Measurements from ENCODE around the gene KISS1R. TPM values are rescaled to one million over a fixed set of nuclear protein-coding genes. Genes with fewer than 3 reads are reported as not detected.

Gene KISS1R
- total and polyA plus RNA-seq, 2 of the 4 experiments (the other 2 are of a cell fraction) = not detected

DNA sequence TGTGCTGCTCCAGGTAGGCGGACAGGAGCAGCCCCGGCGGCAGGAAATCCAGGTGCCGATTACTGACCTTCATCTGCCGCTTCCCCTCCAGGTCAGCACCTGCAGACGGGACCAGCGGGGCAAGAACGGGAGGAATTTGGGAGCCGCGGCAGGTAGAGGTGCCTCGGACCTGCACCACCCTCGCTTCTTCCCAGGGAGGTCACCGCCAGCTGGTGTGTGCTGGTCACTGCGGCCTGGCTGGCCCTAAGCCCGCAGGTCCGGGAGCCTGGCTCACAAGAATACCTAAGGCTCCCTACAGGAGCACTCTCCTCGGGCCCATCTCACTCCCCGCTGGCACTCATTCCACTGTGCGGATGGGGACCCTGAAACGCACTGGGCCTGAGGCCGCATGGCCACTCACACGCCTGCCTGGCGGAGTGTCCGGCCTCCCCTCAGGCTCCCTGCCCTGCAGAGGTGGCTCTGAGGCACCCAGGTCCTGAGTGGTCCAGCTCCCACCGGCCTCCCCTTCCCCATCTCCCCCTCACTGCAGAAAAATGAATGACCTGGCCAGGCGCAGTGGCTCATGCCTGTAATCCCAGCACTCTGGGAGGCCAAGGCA, 19.6 kb upstream of the KISS1R start:
- H2BK20ac ChIP-seq (ENCODE audit: low read depth, low read length) = no peak overlapping the region
- no peak overlapping the region for H2AFZ ChIP-seq (replicated peaks; ENCODE audit: low read length, poor library complexity)
- no TSS peak for BruUV-seq (replicated peaks)
- no peak for DNase-seq
- no peak for ATAC-seq (ENCODE audit: low read depth)
- no peaks in the 10 kb centered on the region for H3K9me3 ChIP-seq (ENCODE audit: control insufficient read depth, insufficient read depth, low read length)
- no peak overlapping the region for H3K4me2 ChIP-seq (ENCODE audit: low read depth, low read length)
- no peak overlapping the region for H4K5ac ChIP-seq (ENCODE audit: low read depth, low read length)
- dilution Hi-C loops (cut with HindIII; ENCODE audit: low sequenced_read_pairs, unreplicated experiment) (no loop called here), intact Hi-C loops (cut with micrococcal nuclease) (no loop called here), in situ Hi-C loops (cut with MboI; ENCODE audit: low sequenced_read_pairs) (no loop called here)
- POLR2A ChIA-PET (ENCODE audit: unreplicated experiment) = interaction anchor here (0.7 kb wide), 1 partner anchor 57 kb away, joined by 8 read pairs; the partner anchor contains the start of gene PRTN3
- TF ChIP-seq, protein P1, sequence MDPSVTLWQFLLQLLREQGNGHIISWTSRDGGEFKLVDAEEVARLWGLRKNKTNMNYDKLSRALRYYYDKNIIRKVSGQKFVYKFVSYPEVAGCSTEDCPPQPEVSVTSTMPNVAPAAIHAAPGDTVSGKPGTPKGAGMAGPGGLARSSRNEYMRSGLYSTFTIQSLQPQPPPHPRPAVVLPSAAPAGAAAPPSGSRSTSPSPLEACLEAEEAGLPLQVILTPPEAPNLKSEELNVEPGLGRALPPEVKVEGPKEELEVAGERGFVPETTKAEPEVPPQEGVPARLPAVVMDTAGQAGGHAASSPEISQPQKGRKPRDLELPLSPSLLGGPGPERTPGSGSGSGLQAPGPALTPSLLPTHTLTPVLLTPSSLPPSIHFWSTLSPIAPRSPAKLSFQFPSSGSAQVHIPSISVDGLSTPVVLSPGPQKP (IDR thresholded peaks at IDR 0.05; ENCODE audit: borderline replicate concordance, low read depth, low read length) = no peak
- TF ChIP-seq, protein P2, sequence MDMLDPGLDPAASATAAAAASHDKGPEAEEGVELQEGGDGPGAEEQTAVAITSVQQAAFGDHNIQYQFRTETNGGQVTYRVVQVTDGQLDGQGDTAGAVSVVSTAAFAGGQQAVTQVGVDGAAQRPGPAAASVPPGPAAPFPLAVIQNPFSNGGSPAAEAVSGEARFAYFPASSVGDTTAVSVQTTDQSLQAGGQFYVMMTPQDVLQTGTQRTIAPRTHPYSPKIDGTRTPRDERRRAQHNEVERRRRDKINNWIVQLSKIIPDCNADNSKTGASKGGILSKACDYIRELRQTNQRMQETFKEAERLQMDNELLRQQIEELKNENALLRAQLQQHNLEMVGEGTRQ (IDR thresholded peaks at IDR 0.05; ENCODE audit: low read depth, low read length) = no peak
- TF ChIP-seq MXI1 (IDR thresholded peaks at IDR 0.05; ENCODE audit: borderline replicate concordance, low read depth, low read length) = no peak
- TF ChIP-seq SMC3 (IDR thresholded peaks at IDR 0.05; ENCODE audit: low read depth, low read length) = no peak
- no peak for TF ChIP-seq BHLHE40 (IDR thresholded peaks at IDR 0.05; ENCODE audit: low read depth, low read length)
- TF ChIP-seq MAZ (IDR thresholded peaks at IDR 0.05; ENCODE audit: borderline replicate concordance, low read depth, low read length) = no peak
- TF ChIP-seq RAD21 (IDR thresholded peaks at IDR 0.05; ENCODE audit: low read length) = no peak
- no peak for TF ChIP-seq MAFK (IDR thresholded peaks at IDR 0.05; ENCODE audit: low read depth, low read length)
- TF ChIP-seq FOS (IDR thresholded peaks at IDR 0.05; ENCODE audit: low read depth, low read length) = no peak
- TF ChIP-seq, protein P3, sequence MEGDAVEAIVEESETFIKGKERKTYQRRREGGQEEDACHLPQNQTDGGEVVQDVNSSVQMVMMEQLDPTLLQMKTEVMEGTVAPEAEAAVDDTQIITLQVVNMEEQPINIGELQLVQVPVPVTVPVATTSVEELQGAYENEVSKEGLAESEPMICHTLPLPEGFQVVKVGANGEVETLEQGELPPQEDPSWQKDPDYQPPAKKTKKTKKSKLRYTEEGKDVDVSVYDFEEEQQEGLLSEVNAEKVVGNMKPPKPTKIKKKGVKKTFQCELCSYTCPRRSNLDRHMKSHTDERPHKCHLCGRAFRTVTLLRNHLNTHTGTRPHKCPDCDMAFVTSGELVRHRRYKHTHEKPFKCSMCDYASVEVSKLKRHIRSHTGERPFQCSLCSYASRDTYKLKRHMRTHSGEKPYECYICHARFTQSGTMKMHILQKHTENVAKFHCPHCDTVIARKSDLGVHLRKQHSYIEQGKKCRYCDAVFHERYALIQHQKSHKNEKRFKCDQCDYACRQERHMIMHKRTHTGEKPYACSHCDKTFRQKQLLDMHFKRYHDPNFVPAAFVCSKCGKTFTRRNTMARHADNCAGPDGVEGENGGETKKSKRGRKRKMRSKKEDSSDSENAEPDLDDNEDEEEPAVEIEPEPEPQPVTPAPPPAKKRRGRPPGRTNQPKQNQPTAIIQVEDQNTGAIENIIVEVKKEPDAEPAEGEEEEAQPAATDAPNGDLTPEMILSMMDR (conservative IDR thresholded peaks at IDR 0.05; ENCODE audit: low read depth, low read length) = no peak
- TF ChIP-seq RFX5 (IDR thresholded peaks at IDR 0.05; ENCODE audit: low read depth, low read length) = no peak
- no peak for TF ChIP-seq POLR2A (IDR thresholded peaks at IDR 0.05; ENCODE audit: low read depth, low read length)
- no peak for TF ChIP-seq RCOR1 (IDR thresholded peaks at IDR 0.05; ENCODE audit: insufficient replicate concordance, low read length)
- no peak for TF ChIP-seq CEBPB (IDR thresholded peaks at IDR 0.05; ENCODE audit: low read depth, low read length)
- no peak for TF ChIP-seq NFE2L2 (IDR thresholded peaks at IDR 0.05; ENCODE audit: low read depth, low read length)
- TF ChIP-seq CHD1 (IDR thresholded peaks at IDR 0.05; ENCODE audit: low read depth, low read length) = no peak
- no peak overlapping the region for H2AK5ac ChIP-seq (ENCODE audit: low read depth, low read length)
- no peak overlapping the region for H3K4ac ChIP-seq (ENCODE audit: low read depth, low read length)
- CTCF ChIA-PET = no interaction called here
- H2AK9ac ChIP-seq (replicated peaks; ENCODE audit: low read depth, low read length, poor library complexity) = no peak overlapping the region
- no peak overlapping the region for H3K23ac ChIP-seq (ENCODE audit: low read depth, low read length)
- H3K36me3 ChIP-seq (ENCODE audit: control insufficient read depth, insufficient read depth, low read length) = peaks cover 25% of the 10 kb centered on the region; the same call in 1 of the 2 replicates
- no peak overlapping the region for H3K56ac ChIP-seq (ENCODE audit: extremely low read depth, insufficient read depth, low read length)
- H3K18ac ChIP-seq (ENCODE audit: low read depth, low read length) = no peak overlapping the region
- H3K27me3 ChIP-seq (ENCODE audit: control insufficient read depth, insufficient read depth, low read length) = no peaks in the 10 kb centered on the region
- no peaks in the 10 kb centered on the region for H3K4me1 ChIP-seq (ENCODE audit: control insufficient read depth, insufficient read depth, low read length)
- no peak overlapping the region for H2BK15ac ChIP-seq (ENCODE audit: low read depth, low read length)
- no peak overlapping the region for H3K9ac ChIP-seq (ENCODE audit: low read depth, low read length)
- peaks cover 28% of the 10 kb centered on the region for H4K20me1 ChIP-seq (ENCODE audit: insufficient read depth, low read length)
- WGBS, 2 experiments (ENCODE audit: extremely low coverage in 2 of 2, insufficient read length in 1 of 2) = 91% methylated on average over 20 of the region's 26 CpGs; no CpG with 5 or more reads in 1 of the 2 experiments
- no peak overlapping the region for H2BK5ac ChIP-seq (ENCODE audit: low read depth, low read length, poor library complexity, severe bottlenecking)
- H4K8ac ChIP-seq (ENCODE audit: low read depth in 2 of 2, low read length in 2 of 2) = no peak overlapping the region
- H3K4me3 ChIP-seq (ENCODE audit: insufficient read depth, low read depth, low read length) = no peak overlapping the region
- no peak overlapping the region for H3K27ac ChIP-seq (ENCODE audit: insufficient read depth, low read length)
- H3K14ac ChIP-seq (replicated peaks; ENCODE audit: low read depth, low read length) = no peak overlapping the region
- H3K79me1 ChIP-seq (ENCODE audit: low read depth in 1 of 2, low read length in 2 of 2) = peaks cover 0 to 20% of the 10 kb centered on the region in 2 experiments; a peak in 3 of 4 replicates
- no peak overlapping the region for H4K91ac ChIP-seq (ENCODE audit: insufficient read depth, low read depth, low read length)
- H2BK120ac ChIP-seq (ENCODE audit: low read depth, low read length) = no peak overlapping the region
- peaks cover 6% of the 10 kb centered on the region for H3K9me1 ChIP-seq (ENCODE audit: insufficient read depth, low read length)

Data from IMR-90 (cell line).